HG02943 (cell line): ENCODE results near the gene OR2T1.
"Not testable (repeated sequence)": the region's sequence is repeated elsewhere in the genome, so short reads cannot be mapped to it uniquely, and the experiment has no call there.

Source experiments
- ATAC-seq: cut with Tn5 transposase; IDR thresholded peaks from one replicate; pipeline ENCODE4 v1.9.1; 2021; ENCODE audit warnings: mild to moderate bottlenecking, low read depth, moderate library complexity; ENCODE audit not compliant: unreplicated experiment

OR2T1 gene, protein sequence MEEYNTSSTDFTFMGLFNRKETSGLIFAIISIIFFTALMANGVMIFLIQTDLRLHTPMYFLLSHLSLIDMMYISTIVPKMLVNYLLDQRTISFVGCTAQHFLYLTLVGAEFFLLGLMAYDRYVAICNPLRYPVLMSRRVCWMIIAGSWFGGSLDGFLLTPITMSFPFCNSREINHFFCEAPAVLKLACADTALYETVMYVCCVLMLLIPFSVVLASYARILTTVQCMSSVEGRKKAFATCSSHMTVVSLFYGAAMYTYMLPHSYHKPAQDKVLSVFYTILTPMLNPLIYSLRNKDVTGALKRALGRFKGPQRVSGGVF

DNA sequence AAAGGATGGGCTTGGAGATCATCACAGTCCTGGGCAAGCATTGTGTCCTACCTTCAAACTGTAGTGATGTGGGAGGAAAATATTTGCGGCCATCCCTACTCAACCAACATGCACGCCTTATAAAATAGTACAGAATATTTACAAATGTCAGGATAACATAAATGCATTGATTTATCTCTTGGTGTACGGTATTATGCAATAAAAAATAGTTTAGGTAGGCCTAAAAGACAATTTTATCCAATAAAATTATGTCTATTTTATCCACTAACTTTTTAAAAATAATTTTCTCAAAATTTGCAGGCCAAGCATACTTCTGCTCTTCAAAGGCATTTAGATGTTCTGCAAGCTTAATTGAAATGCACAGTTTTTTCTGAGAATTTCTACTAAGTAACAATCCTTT lies at the start of gene OR2T1:
Gene OR2T1 (plus strand): TSS at position 301 of the 400 bp plus-strand sequence. CDS start 3,100 bp downstream, outside the sequence.
- ATAC-seq, result no peak

GRCh38 chr1:248359415-248359814 lies 43.4 kb upstream of the OR2T1 start:
- ATAC-seq, result no peak

- ATAC-seq, result no peak
These were observed 41.6 kb upstream of the OR2T1 start, which contains the start of gene OR2T4 for GRCh38 chr1:248361121-248361715. Gene OR2T4 (plus strand): TSS chr1:248361665. CDS start chr1:248361665, 0 bp downstream.

DNA sequence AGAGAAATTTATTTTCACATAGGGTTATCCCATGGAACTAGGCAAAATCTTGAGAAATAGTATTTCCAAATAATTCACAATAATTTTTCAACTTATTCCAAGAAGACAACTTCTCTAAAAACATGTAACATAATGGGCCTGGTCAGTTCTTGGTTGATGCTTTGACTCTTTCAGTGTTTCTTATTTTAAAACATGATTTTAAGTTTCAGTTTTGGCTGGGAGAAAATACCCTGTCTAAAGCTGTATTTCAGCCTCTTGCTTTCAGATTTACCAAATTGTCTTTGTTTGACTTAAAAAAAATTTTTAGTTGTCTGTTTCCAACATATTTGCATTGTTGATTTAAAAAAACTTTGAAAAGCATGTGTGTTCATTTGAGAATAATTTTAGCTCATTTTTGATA lies 36.2 kb upstream of the OR2T1 start:
- no peak for ATAC-seq

GRCh38 chr1:248372394-248372793 lies 30.5 kb upstream of the OR2T1 start:
- ATAC-seq, result no peak

DNA sequence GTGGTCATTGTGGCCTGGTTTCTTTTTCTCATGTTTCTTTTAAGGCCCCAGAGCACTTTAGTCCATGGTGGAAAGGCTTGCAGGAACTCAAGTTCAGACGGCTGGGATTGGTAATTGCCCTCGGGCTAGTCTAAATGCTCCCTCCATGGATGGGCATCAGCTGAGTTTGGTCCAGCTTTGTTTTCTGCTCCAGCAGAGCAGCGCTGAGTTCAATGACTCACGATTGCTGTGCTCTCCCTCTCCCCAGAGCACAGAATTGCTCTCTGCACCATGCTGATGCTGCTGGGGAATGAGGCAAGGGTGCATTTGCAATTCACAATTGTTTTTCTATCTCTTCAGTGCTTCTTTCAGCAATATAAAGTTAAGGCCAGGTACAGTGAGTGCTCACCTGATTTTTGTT lies 29.1 kb upstream of the OR2T1 start:
- no peak for ATAC-seq

DNA sequence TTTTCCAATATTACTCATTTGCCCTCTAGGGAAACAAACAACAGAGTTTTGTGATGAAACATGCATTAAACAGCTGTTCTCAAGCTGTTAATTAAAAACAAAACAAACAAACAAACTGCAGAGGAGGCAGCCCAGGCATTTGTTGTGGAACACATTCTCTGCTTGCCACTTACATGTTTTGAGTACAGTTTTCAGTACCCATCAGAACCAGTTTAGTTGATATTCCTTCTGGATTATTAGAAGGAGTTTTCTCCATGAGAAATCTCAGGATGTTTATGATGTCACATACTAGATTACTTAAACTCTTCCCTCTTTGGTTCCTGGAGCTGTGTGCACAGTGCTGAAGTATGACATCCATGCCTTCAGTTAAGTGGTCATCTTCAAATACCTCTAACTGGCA lies 27.4 kb upstream of the OR2T1 start, which contains the start of gene OR2T6:
Gene OR2T6 (plus strand): TSS at position 301 of the 400 bp plus-strand sequence. CDS start 11,863 bp downstream, outside the sequence.
- ATAC-seq, result no peak

DNA sequence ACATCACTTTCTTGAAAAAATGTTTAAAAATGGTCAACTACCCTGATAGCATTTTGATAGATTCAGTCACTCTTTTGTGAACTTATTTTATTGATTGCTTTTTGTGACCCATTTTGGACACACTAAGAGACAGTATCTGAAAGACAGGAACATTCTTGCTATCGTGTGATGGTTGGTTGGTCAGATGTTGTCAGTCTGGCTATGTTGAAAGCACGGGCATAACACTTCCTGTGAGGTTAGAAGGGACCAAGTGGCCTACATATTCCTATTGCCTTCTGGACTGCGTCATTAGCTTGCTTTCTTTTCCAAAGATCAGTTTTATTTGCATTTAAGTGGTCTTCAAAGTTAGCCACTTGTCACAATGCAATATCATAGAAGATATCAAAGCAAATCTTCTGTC lies 25.9 kb upstream of the OR2T1 start:
- no peak for ATAC-seq

- no peak for ATAC-seq
These were observed 22.0 kb upstream of the OR2T1 start for GRCh38 chr1:248380854-248381253.

- no peak for ATAC-seq
These were observed 14.4 kb upstream of the OR2T1 start for GRCh38 chr1:248388426-248388825.

DNA sequence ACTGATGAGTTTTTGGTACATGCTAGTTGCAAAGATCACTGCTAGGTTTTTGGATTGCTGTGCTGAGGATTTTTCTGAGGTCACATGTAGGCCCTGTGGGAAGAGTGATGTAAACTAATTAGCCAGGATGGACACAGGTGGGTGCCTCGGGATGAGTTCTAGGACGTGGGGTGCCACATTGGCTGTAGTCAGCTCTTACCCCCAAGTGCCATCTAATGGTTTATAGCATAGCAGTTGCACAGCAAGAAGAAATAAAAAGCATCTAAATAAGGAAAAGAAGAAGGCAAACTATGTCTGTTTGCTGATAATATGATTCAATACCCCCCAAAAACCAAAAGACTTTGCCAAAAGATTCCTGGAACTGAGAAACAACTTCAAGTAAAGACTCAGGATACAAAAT lies 9.8 kb upstream of the OR2T1 start:
- ATAC-seq, result no peak

GRCh38 chr1:248404024-248404423 lies 1.2 kb downstream of the OR2T1 start:
- ATAC-seq, result no peak

DNA sequence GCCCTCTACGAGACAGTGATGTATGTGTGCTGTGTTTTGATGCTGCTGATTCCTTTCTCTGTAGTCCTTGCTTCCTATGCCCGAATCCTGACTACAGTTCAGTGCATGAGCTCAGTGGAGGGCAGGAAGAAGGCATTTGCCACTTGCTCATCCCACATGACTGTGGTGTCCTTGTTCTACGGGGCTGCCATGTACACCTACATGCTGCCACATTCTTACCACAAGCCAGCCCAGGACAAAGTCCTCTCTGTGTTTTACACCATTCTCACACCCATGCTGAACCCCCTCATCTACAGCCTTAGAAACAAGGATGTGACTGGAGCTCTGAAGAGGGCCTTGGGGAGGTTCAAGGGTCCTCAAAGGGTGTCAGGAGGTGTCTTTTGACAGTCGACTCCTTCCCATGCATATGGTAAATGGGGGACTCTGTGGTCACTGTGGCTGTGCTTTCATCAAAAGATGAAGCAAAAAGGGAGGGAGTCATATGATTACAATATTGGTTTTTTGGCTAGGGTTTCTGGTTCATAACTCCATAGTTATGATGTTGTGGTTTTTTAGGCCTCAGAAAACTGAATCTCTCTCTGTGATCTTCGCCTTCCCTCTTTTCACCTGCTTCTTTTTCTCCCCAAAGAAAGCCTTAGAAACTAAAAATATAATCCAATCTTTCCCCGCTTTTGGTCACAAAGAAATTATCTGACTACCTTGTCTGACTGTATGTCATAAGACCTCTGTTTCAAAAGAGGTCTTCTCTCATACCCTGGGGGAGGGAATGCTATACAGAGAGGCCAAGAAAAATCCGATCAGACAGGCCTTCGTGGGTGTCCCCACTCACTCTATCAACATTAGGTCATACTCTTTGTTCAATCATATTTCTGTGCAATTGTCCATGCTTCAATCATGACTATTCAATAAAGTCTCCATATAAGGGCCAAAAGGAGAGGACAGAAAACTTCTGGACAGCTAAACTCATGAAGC lies 4.2 kb downstream of the OR2T1 start:
- ATAC-seq, result no peak

- ATAC-seq, result no peak
These were observed 13.4 kb downstream of the OR2T1 start for GRCh38 chr1:248416226-248416625.

DNA sequence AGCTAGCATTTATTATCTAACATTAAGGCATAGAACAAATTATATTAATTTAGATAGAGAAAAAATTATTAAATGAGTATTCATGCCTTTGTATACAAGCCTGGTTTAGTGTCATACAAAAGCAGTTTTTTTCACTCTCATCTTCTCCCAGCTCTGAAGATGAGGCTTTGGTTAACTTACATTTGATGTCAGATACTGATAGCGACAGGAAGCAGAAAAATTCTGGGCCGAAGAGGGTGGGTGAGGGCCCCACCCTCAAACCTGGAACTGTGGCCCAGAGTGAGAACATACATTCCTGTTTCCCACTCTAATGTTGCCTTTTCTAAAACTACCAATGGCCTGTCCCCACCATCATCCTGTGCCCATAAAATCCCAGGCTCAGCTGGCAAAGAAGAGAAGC lies 15.0 kb downstream of the OR2T1 start:
- ATAC-seq, result no peak

GRCh38 chr1:248421384-248421783 lies 18.5 kb downstream of the OR2T1 start:
- ATAC-seq, result no peak

DNA sequence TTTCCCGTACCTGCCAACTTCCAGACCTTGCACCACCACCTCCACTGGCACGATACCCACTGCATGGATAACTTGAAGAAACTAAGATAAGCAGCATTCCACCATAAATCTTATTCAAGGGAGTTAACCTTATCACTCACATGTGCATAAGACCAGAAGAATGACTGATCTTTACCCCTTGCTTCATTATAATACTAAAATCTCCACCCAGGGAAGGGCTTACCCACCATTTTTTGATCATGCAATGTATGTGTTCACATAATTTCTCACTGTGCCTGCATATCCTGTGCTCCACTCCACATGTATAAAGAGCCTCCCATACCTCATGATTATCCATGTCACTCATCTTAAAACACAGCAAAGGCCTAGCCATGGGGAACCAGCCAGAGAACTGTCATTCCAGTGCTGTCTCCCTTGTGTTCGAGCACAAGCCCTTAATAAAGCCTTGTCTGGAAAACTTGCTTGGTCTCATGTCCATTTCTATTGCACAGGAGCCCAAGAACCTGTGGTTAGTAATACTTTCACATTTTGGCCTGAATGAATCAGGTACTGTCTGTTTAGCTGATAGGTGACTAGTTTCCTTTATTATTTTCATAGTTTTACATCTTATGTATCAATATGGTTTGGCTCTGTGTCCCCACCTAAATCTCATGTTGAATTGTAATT lies 24.8 kb downstream of the OR2T1 start:
- ATAC-seq, result peak; percentile 45

GRCh38 chr1:248428192-248428533 lies 25.3 kb downstream of the OR2T1 start:
- ATAC-seq, result peak; percentile 98

DNA sequence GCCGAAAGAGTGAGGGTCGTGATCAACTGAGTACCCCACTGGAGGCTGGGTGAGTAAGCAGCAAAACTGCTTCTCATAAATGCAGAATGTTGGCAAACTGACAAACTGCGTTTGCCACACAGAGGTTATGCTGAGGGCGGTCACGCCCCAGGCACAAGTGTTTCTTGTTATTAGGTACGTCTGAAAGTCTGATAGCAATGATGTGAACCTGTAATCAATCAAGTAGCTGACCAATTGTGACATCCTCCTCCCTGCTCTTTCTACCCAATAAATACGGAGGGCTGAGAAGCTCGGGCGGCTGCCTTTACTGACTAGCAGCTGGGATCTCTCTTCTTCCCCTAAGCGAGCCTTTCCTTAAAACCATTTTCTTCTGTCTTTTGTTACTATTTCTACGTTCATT lies 28.8 kb downstream of the OR2T1 start:
- not testable (repeated sequence) for ATAC-seq

- ATAC-seq, result not testable (repeated sequence)
These were observed 29.4 kb downstream of the OR2T1 start for GRCh38 chr1:248432201-248432600.
